Gastroesophageal sphincter (tissue), 4 donors: Measurements from ENCODE around the gene ATP11A. TPM values are rescaled to one million over a fixed set of nuclear protein-coding genes. Genes with fewer than 3 reads are reported as not detected.

Experiments used
- ATAC-seq: fragments of 150-250 bp; one replicate; pipeline ENCODE4 v1.9.1; 2016; ENCODE audit warnings: mild to moderate bottlenecking, moderate library complexity
- H3K27ac ChIP-seq, 4 donors: fragments of 200-600 bp; sonication (generic) in 3 of 4; 1 replicate in 3 of 4; 2 replicates in 1 of 4; pipeline ENCODE4 v1.5.1; 2016 to 2019
- H3K27me3 ChIP-seq: fragments of 200-600 bp; sonication (generic); one replicate; pipeline ENCODE4 v1.5.1; 2019
- H3K36me3 ChIP-seq, 2 donors: fragments of 200-600 bp; sonication (generic); one replicate each; pipeline ENCODE4 v1.5.1; 2019; ENCODE audit warnings: control low read depth in 1 of 2
- H3K4me1 ChIP-seq, 3 donors: fragments of 200-600 bp; sonication (generic); 1 replicate in 2 of 3; 2 replicates in 1 of 3; pipeline ENCODE4 v1.5.1; 2016 to 2019; ENCODE audit warnings: control low read depth in 2 of 3
- H3K4me3 ChIP-seq, 2 donors: fragments of 200-600 bp; sonication (generic); one replicate each; pipeline ENCODE4 v1.5.1; 2019; ENCODE audit warnings: mild to moderate bottlenecking in 1 of 2, moderate library complexity in 1 of 2
- H3K9me3 ChIP-seq, 3 donors: fragments of 200-600 bp; sonication (generic); one replicate each; pipeline ENCODE4 v1.5.1; 2017 to 2019; ENCODE audit warnings: control low read depth in 2 of 3
- CTCF ChIP-seq, 4 experiments: fragments of 200-600 bp in 2 of 4; fragments of 450-650 bp in 2 of 4; sonication (generic) in 1 of 4; IDR thresholded peaks; one replicate each; pipeline ENCODE4 v1.5.1; 2017 to 2019; ENCODE audit warnings: antibody characterized with exemption in 4 of 4, mild to moderate bottlenecking in 2 of 4, moderate library complexity in 2 of 4
- EP300 ChIP-seq: sonication (generic); formaldehyde crosslinking; IDR thresholded peaks from one replicate; pipeline ENCODE4 v1.6.1; 2017; ENCODE audit warnings: antibody characterized with exemption, mild to moderate bottlenecking
- POLR2A ChIP-seq, 2 donors: fragments of 450-650 bp; IDR thresholded peaks; one replicate each; pipeline ENCODE4 v1.6.1; 2017; ENCODE audit warnings: antibody characterized with exemption in 2 of 2, mild to moderate bottlenecking in 2 of 2, moderate library complexity in 1 of 2
- POLR2AphosphoS5 ChIP-seq: sonication (generic); formaldehyde crosslinking; IDR thresholded peaks from one replicate; pipeline ENCODE4 v1.6.1; 2017; ENCODE audit warnings: antibody characterized with exemption
- WGBS, 2 donors: methylation state at CpG; one replicate each; pipeline ENCODE4 v1.1.5; 2018; ENCODE audit warnings: low coverage in 1 of 2; 5-methylcytosine and 5-hydroxymethylcytosine counted together
- total RNA-seq, 4 donors: library from RNA; depleted of rRNA; stranded (reverse); fragments of >200 nt; gene quantifications; one replicate each; pipeline ENCODE4 v1.1.0, GENCODE V29; 2016

The ATP11A gene
- total RNA-seq, 4 donors from 2014 or later = 12.9 to 21.7 (median 17.1) TPM

GRCh38 chr13:112928020-112928971 is 238.5 kb downstream of the ATP11A start:
- Histone ChIP-seq H3K27me3 (peaks cover 78% of the 10 kb centered on the region), H3K27ac (no peak overlapping the region), H3K4me1 (peaks cover 0 to 23% (median 0%) of the 10 kb centered on the region in 3 donors), H3K9me3 (no peaks in the 10 kb centered on the region), H3K36me3 (no peaks in the 10 kb centered on the region), H3K4me3 (no peak overlapping the region)
- no peak for ATAC-seq
- TF ChIP-seq EP300 (no peak), POLR2AphosphoS5 (no peak), CTCF (IDR thresholded peaks at IDR 0.05) (no peak), POLR2A (IDR thresholded peaks at IDR 0.05) (no peak)
- WGBS, 2 donors = 45 to 76% methylated on average over 6 to 14 of the region's 21 CpGs

- Histone ChIP-seq H3K4me1 (peaks cover 0 to 23% (median 0%) of the 10 kb centered on the region in 3 donors), H3K9me3 (no peaks in the 10 kb centered on the region), H3K36me3 (no peaks in the 10 kb centered on the region), H3K27me3 (peaks cover 76% of the 10 kb centered on the region), H3K4me3 (no peak overlapping the region), H3K27ac (no peak overlapping the region)
- TF ChIP-seq POLR2AphosphoS5 (no peak), CTCF (IDR thresholded peaks at IDR 0.05) (no peak), POLR2A (IDR thresholded peaks at IDR 0.05) (no peak), EP300 (no peak)
- WGBS, 2 donors = 5 to 18% methylated on average over 11 to 12 of the region's 21 CpGs
- no peak for ATAC-seq
These were observed 239.3 kb downstream of the ATP11A start for GRCh38 chr13:112928972-112929782.

- Histone ChIP-seq H3K4me3 (no peak overlapping the region), H3K27me3 (peaks cover 81% of the 10 kb centered on the region), H3K36me3 (no peaks in the 10 kb centered on the region), H3K27ac (no peak overlapping the region), H3K4me1 (peaks cover 0 to 23% (median 0%) of the 10 kb centered on the region in 3 donors), H3K9me3 (no peaks in the 10 kb centered on the region)
- no peak for TF ChIP-seq POLR2A (IDR thresholded peaks at IDR 0.05)
- TF ChIP-seq POLR2AphosphoS5 = no peak
- TF ChIP-seq EP300 = no peak
- TF ChIP-seq CTCF (IDR thresholded peaks at IDR 0.05) = no peak
- ATAC-seq = no peak
- 7 to 42% methylated on average over 3 to 5 of the region's 8 CpGs for WGBS, 2 donors
These were observed 239.9 kb downstream of the ATP11A start for GRCh38 chr13:112929783-112930055.

GRCh38 chr13:112930192-112930591 is 240.4 kb downstream of the ATP11A start:
- H3K36me3 ChIP-seq = no peaks in the 10 kb centered on the region
- H3K4me1 ChIP-seq = peaks cover 0 to 23% (median 0%) of the 10 kb centered on the region in 3 donors
- TF ChIP-seq POLR2AphosphoS5 = no peak
- TF ChIP-seq POLR2A (IDR thresholded peaks at IDR 0.05) = no peak
- TF ChIP-seq CTCF (IDR thresholded peaks at IDR 0.05) = no peak
- no peak for TF ChIP-seq EP300
- H3K27me3 ChIP-seq = peaks cover 85% of the 10 kb centered on the region
- no peak overlapping the region for H3K4me3 ChIP-seq
- no peak overlapping the region for H3K27ac ChIP-seq
- no peak for ATAC-seq
- no peaks in the 10 kb centered on the region for H3K9me3 ChIP-seq
